GM12878 (cell line): ENCODE measurements around the gene CLPTM1L. TPM values are rescaled to one million over a fixed set of nuclear protein-coding genes. Genes with fewer than 3 reads are reported as not detected.

Experiments used
- ATAC-seq: fragments of 200-7000 bp; cut with Tn5 transposase; 3 replicates; pipeline ENCODE4 v1.9.1; 2020; ENCODE audit warnings: mild to moderate bottlenecking, moderate library complexity
- BruUV-seq: library from RNA; stranded (reverse); fragments of 400-500 nt; replicated peaks from 2 replicates; lab custom pipeline; 2021; lab: Mats Ljungman, UMichigan
- CTCF ChIA-PET: fragments of 300-600 bp; sonication (Branson Sonifier 250); formaldehyde crosslinking; extraction: SDS; loops from one replicate; lab custom pipeline; 2021; ENCODE audit warnings: inconsistent platforms; lab: Yijun Ruan, JAX
- POLR2A ChIA-PET: fragments of 350-600 bp; formaldehyde crosslinking; extraction: SDS; loops from one replicate; lab custom pipeline; 2021; ENCODE audit warnings: inconsistent platforms; lab: Charles Lee
- RAD21 ChIA-PET: fragments of 300-600 bp; sonication (Branson Sonifier 250); formaldehyde crosslinking; loops from one replicate; lab custom pipeline; 2023; ENCODE audit warnings: antibody characterized with exemption; ENCODE audit not compliant: unreplicated experiment; lab: Charles Lee
- SMC1A ChIA-PET: fragments of 300-600 bp; sonication (Branson Sonifier 250); formaldehyde crosslinking; loops from one replicate; lab custom pipeline; 2023; ENCODE audit not compliant: unreplicated experiment, uncharacterized antibody; lab: Charles Lee
- DNase-seq: peaks from one replicate; pipeline ENCODE4 v3.0.0-alpha.2; 2011; ENCODE audit warnings: low read depth, low spot score
- FAIRE-seq: peaks from 3 replicates; lab custom pipeline; 2011; peaks lifted over from hg19 to GRCh38; lab: Jason Lieb, UNC
- H2AFZ ChIP-seq: 2 replicates; pipeline ENCODE4 v1.6.0; 2011; ENCODE audit warnings: low read depth, low read length, control low read depth; ENCODE audit not compliant: control insufficient read depth
- H3K27ac ChIP-seq: 2 replicates; pipeline ENCODE4 v1.5.1; 2011; ENCODE audit warnings: control low read depth; ENCODE audit not compliant: control insufficient read depth, insufficient read depth
- H3K27me3 ChIP-seq, 2 experiments: replicated peaks in 1 of 2; 2 replicates each; pipeline versions ENCODE4 v1.6.0 to v1.6.1; 2011; ENCODE audit warnings: low read length in 1 of 2; ENCODE audit not compliant: control insufficient read depth in 2 of 2, insufficient read depth in 2 of 2
- H3K36me3 ChIP-seq, 2 experiments: 2 replicates each; pipeline ENCODE4 v1.5.1; 2011; ENCODE audit warnings: low read length in 1 of 2; ENCODE audit not compliant: control insufficient read depth in 2 of 2, insufficient read depth in 2 of 2
- H3K4me1 ChIP-seq: 2 replicates; pipeline ENCODE4 v1.6.1; 2011; ENCODE audit warnings: mild to moderate bottlenecking, low read length, moderate library complexity, mixed read lengths; ENCODE audit not compliant: control insufficient read depth, insufficient read depth
- H3K4me2 ChIP-seq: 2 replicates; pipeline ENCODE4 v1.6.0; 2011; ENCODE audit warnings: control low read depth; ENCODE audit not compliant: control insufficient read depth, insufficient read depth
- H3K4me3 ChIP-seq: fragments of 200-600 bp; sonication (generic); 2 replicates; pipeline ENCODE4 v1.5.1; 2016
- H3K79me2 ChIP-seq: 2 replicates; pipeline ENCODE4 v1.6.0; 2011; ENCODE audit warnings: low read length; ENCODE audit not compliant: control insufficient read depth, insufficient read depth
- H3K9ac ChIP-seq: 2 replicates; pipeline ENCODE4 v1.8.0; 2011; ENCODE audit warnings: low read length, control low read depth, mixed read lengths; ENCODE audit not compliant: control insufficient read depth, insufficient read depth
- H3K9me3 ChIP-seq: replicated peaks from 3 replicates; pipeline ENCODE4 v1.5.1; 2011; ENCODE audit warnings: mild to moderate bottlenecking, low read length; ENCODE audit not compliant: control insufficient read depth, insufficient read depth
- H4K20me1 ChIP-seq: 2 replicates; pipeline ENCODE4 v1.6.0; 2011; ENCODE audit not compliant: control insufficient read depth, insufficient read depth
- FOXK2 ChIP-seq: fragments of 450-650 bp; IDR thresholded peaks from 2 replicates; pipeline ENCODE4 v1.6.1; 2017; ENCODE audit warnings: mild to moderate bottlenecking, moderate library complexity
- GATAD2B ChIP-seq: fragments of 450-650 bp; conservative IDR thresholded peaks from 2 replicates; pipeline ENCODE4 v1.6.1; 2017; ENCODE audit warnings: low read depth, mild to moderate bottlenecking, moderate library complexity
- IRF3 ChIP-seq: fragments of 450-650 bp; IDR thresholded peaks from 2 replicates; pipeline ENCODE4 v1.6.1; 2014; ENCODE audit warnings: mild to moderate bottlenecking
- NFYA ChIP-seq: IDR thresholded peaks from 2 replicates; pipeline ENCODE4 v1.6.1; 2011; ENCODE audit warnings: low read depth, mild to moderate bottlenecking, low read length, improper control_type of control experiment, borderline replicate concordance
- RBBP5 ChIP-seq: fragments of 200-600 bp; sonication (generic); conservative IDR thresholded peaks from 2 replicates; pipeline ENCODE4 v1.6.1; 2016
- SMC3 ChIP-seq: IDR thresholded peaks from 2 replicates; pipeline ENCODE4 v1.6.1; 2011; ENCODE audit warnings: low read length, improper control_type of control experiment, borderline replicate concordance
- USF1 ChIP-seq: IDR thresholded peaks from 2 replicates; pipeline ENCODE4 v1.6.1; 2011; ENCODE audit warnings: borderline replicate concordance, low read depth, mild to moderate bottlenecking, moderate library complexity, mixed read lengths, low read length; ENCODE audit not compliant: insufficient read depth; ENCODE audit errors: extremely low read length
- ZNF274 ChIP-seq: IDR thresholded peaks from one replicate; pipeline ENCODE4 v1.8.0; 2011; ENCODE audit not compliant: insufficient read length, insufficient read depth
- WGBS: methylation state at CpG from one replicate; pipeline ENCODE4 v1.1.6; 2016; ENCODE audit warnings: low lambda C conversion rate; ENCODE audit not compliant: insufficient replicate concordance, insufficient coverage; ENCODE audit errors: missing lambda C conversion rate; 5-methylcytosine and 5-hydroxymethylcytosine counted together
- in situ Hi-C: fragments of 300-500 bp; cut with MboI; formaldehyde crosslinking; loops from 9 replicates; pipeline ENCODE4 v1.14.3; 2018; ENCODE audit warnings: mixed read lengths
- intact Hi-C: fragments of 100-400 bp; cut with micrococcal nuclease; formaldehyde crosslinking; loops from one replicate; pipeline ENCODE4 v1.14.2; 2022; ENCODE audit not compliant: unreplicated experiment
- polyA plus RNA-seq, 11 experiments: library from polyadenylated mRNA; depleted of rRNA in 4 of 11; unstranded in 6 of 11; stranded (reverse) in 5 of 11; fragments of >200 nt; fragmentation: Nextera tagmentation in 4 of 11; fragmentation: Illumina TruSeq in 1 of 11; extraction: Ambion mirVana in 4 of 11; extraction: Trizol in 1 of 11; gene quantifications; 1 replicate in 1 of 11; 2 replicates in 10 of 11; pipeline versions ENCODE4 v1.2.1 to v1.2.3, GENCODE V29; 2011 to 2016; ENCODE audit warnings: inconsistent platforms in 2 of 11, missing spikeins in 2 of 11, low read depth in 1 of 11
- total RNA-seq, 4 experiments: library from RNA; depleted of rRNA in 3 of 4; stranded (reverse); fragments of >200 nt in 3 of 4; fragmentation: Illumina TruSeq in 1 of 4; extraction: Trizol in 1 of 4; gene quantifications; 2 replicates each; pipeline versions ENCODE4 v1.2.1 to v1.2.3, GENCODE V29; 2013 to 2021
- TF ChIP-seq, protein P1 (sequence below), 3 experiments: IDR thresholded peaks in 2 of 3; conservative IDR thresholded peaks in 1 of 3; 2 replicates each; pipeline ENCODE4 v1.5.1; 2011; ENCODE audit warnings: low read depth in 3 of 3, low read length in 3 of 3, mild to moderate bottlenecking in 3 of 3, control low read depth in 2 of 3, moderate library complexity in 2 of 3, inconsistent platforms in 1 of 3, mixed read lengths in 1 of 3; ENCODE audit not compliant: control insufficient read depth in 2 of 3, insufficient read depth in 1 of 3; ENCODE audit errors: extremely low read depth in 1 of 3

The CLPTM1L gene
- total and polyA plus RNA-seq, 10 of the 15 experiments (the other 5 are each of a cell fraction or from before 2014, with no cell fraction given), result 2.9 to 278 (median 135) TPM

DNA sequence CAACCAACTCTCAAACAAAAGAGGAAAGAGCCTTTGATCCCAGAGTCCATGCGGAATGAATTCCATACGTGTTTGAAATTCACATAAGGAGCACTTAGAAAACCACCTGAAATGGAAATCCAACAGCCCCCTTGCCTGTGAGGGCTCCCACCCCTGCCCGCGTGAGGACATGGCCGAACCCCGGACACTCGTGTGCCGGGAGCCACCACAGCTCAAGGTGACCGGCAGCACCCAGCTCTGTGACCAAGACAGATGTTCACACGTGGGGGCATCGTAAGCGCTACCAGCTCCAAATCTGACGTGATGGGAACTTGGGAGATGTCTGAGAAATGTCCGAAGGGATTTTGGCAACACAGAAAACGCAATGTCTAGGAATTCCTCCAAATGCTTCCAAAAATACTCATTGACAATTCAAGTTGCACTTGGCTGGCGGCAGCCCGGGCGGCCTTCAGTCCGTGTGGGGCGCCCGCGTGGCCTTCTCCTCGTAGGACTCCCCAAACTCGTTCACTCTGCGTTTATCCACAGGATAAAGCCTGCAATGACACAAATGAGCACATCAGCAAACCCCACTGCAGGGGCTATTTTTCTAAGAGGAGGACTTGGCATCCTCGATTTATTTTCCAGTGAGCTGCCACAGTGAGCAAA is 26.9 kb downstream of the CLPTM1L start:
- H3K27ac ChIP-seq, result no peak overlapping the region
- H3K4me3 ChIP-seq, result no peak overlapping the region
- H4K20me1 ChIP-seq, result no peaks in the 10 kb centered on the region
- ChIA-PET POLR2A (interaction anchor here (0.7 to 1.4 kb wide), 3 partner anchors 8 to 24 kb away, joined by 3 read pairs; no protein-coding TSS in a partner anchor), SMC1A (interaction anchor here (1.2 to 1.6 kb wide), 3 partner anchors 9 to 21 kb away, joined by 3 to 8 read pairs (median 5); no protein-coding TSS in a partner anchor), CTCF (interaction anchor here (0.7 kb wide), 1 partner anchor 14 kb away, joined by 3 read pairs; no protein-coding TSS in a partner anchor), RAD21 (no interaction called here)
- 98% methylated on average over 26 of the region's 26 CpGs for WGBS
- intact Hi-C loops, result loop anchor here (10.0 kb wide), 1 partner anchor 477 kb away; the partner anchor contains the start of gene MRPL36
- DNase-seq (no peak), FAIRE-seq (no peak), ATAC-seq (no peak)
- H3K79me2 ChIP-seq, result no peaks in the 10 kb centered on the region
- BruUV-seq, result TSS peak; percentile 39
- in situ Hi-C loops, result no loop called here
- no peak overlapping the region for H3K9ac ChIP-seq
- TF ChIP-seq ZNF274 (no peak), FOXK2 (no peak), SMC3 (no peak), USF1 (no peak), RBBP5 (no peak), GATAD2B (no peak), NFYA (no peak), IRF3 (no peak)
- TF ChIP-seq, protein P1, sequence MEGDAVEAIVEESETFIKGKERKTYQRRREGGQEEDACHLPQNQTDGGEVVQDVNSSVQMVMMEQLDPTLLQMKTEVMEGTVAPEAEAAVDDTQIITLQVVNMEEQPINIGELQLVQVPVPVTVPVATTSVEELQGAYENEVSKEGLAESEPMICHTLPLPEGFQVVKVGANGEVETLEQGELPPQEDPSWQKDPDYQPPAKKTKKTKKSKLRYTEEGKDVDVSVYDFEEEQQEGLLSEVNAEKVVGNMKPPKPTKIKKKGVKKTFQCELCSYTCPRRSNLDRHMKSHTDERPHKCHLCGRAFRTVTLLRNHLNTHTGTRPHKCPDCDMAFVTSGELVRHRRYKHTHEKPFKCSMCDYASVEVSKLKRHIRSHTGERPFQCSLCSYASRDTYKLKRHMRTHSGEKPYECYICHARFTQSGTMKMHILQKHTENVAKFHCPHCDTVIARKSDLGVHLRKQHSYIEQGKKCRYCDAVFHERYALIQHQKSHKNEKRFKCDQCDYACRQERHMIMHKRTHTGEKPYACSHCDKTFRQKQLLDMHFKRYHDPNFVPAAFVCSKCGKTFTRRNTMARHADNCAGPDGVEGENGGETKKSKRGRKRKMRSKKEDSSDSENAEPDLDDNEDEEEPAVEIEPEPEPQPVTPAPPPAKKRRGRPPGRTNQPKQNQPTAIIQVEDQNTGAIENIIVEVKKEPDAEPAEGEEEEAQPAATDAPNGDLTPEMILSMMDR (IDR thresholded peaks at IDR 0.05 in 2 of 3, conservative IDR thresholded peaks at IDR 0.05 in 1 of 3; ENCODE audit: control insufficient read depth in 2 of 3, extremely low read depth in 1 of 3, insufficient read depth in 1 of 3, low read depth in 3 of 3, low read length in 3 of 3), result no peak
- H3K27me3 ChIP-seq, result no peaks in the 10 kb centered on the region
- H3K9me3 ChIP-seq, result no peaks in the 10 kb centered on the region
- H2AFZ ChIP-seq, result no peak overlapping the region
- H3K4me2 ChIP-seq, result no peak overlapping the region
- H3K4me1 ChIP-seq, result peaks cover 43% of the 10 kb centered on the region
- H3K36me3 ChIP-seq, result peaks cover 11 to 37% of the 10 kb centered on the region in 2 experiments
